Keratinocyte (primary cell): Measurements from ENCODE around the gene CNTNAP5.

Experiments used
- EZH2 ChIP-seq: IDR thresholded peaks from one replicate; pipeline ENCODE4 v1.6.1; 2012; ENCODE audit warnings: inconsistent platforms, mild to moderate bottlenecking, low read length, moderate library complexity
- TF ChIP-seq, protein P1 (sequence below), 3 experiments: IDR thresholded peaks in 1 of 3; conservative IDR thresholded peaks in 1 of 3; optimal IDR thresholded peaks in 1 of 3; 2 replicates in 2 of 3; 3 replicates in 1 of 3; pipeline versions ENCODE3 to v1.5.1; 2011; ENCODE audit warnings: low read length in 3 of 3, mild to moderate bottlenecking in 3 of 3, moderate library complexity in 2 of 3, control low read depth in 1 of 3, inconsistent platforms in 1 of 3; ENCODE audit not compliant: insufficient read depth in 2 of 3; ENCODE audit errors: extremely low read depth in 1 of 3

DNA sequence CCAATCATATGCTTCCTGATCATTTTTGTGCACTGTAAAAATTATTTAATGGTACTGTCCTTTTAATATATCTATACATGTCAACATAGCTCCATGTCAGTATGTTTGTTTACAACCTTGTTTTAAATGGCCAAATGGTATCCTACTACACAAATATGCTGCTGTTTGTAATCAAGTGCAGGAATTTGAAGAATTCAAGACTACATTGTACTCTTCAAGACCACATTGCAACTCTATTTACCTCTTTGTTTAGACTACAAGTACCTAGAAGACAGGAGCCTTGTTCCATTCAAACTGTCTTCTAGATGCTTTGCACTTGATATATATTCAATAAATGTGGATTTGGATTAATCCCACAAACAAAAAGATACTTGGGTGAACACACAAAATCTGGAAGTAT, 41.7 kb downstream of the CNTNAP5 start:
- no peak for TF ChIP-seq EZH2
- TF ChIP-seq, protein P1, sequence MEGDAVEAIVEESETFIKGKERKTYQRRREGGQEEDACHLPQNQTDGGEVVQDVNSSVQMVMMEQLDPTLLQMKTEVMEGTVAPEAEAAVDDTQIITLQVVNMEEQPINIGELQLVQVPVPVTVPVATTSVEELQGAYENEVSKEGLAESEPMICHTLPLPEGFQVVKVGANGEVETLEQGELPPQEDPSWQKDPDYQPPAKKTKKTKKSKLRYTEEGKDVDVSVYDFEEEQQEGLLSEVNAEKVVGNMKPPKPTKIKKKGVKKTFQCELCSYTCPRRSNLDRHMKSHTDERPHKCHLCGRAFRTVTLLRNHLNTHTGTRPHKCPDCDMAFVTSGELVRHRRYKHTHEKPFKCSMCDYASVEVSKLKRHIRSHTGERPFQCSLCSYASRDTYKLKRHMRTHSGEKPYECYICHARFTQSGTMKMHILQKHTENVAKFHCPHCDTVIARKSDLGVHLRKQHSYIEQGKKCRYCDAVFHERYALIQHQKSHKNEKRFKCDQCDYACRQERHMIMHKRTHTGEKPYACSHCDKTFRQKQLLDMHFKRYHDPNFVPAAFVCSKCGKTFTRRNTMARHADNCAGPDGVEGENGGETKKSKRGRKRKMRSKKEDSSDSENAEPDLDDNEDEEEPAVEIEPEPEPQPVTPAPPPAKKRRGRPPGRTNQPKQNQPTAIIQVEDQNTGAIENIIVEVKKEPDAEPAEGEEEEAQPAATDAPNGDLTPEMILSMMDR (optimal IDR thresholded peaks at IDR 0.05 in 1 of 3, IDR thresholded peaks at IDR 0.05 in 1 of 3, conservative IDR thresholded peaks at IDR 0.05 in 1 of 3; ENCODE audit: extremely low read depth in 1 of 3, insufficient read depth in 2 of 3, low read length in 3 of 3) = no peak
